ENCODE results near the gene TRIM37. TPM values are rescaled to one million over a fixed set of nuclear protein-coding genes. Genes with fewer than 3 reads are reported as not detected.
A peak's percentile ranks its signal among the peaks of the same experiment; 100 is the strongest.

Gene TRIM37
- total and polyA plus RNA-seq, 4 experiments from 2014 or later: 9.6 to 25.0 (median 15.7) TPM

GRCh38 chr17:59111539-59111938, 4.9 kb upstream of the TRIM37 start:
- Mint-ChIP-seq H3K4me1 (peaks cover 4 to 13% (median 10%) of the 10 kb centered on the region in 4 donors), H3K27ac (no peak overlapping the region), H3K4me3 (no peak overlapping the region), H3K36me3 (peaks cover 8 to 20% of the 10 kb centered on the region in 2 donors), H3K27me3 (no peaks in the 10 kb centered on the region), H3K9me3 (no peaks in the 10 kb centered on the region)
- Histone ChIP-seq H3K27ac (ENCODE audit: low read depth, low read length) (no peak overlapping the region), H3K4me3 (ENCODE audit: low read length in 2 of 2) (no peak overlapping the region), H3K36me3 (ENCODE audit: insufficient read depth, low read length) (peaks cover 5% of the 10 kb centered on the region), H3K9me3 (ENCODE audit: control insufficient read depth in 1 of 2, low read length in 2 of 2) (no peaks in the 10 kb centered on the region), H3K27me3 (ENCODE audit: insufficient read depth, low read length) (no peaks in the 10 kb centered on the region), H3K4me1 (ENCODE audit: insufficient read depth, low read length) (peaks cover 7% of the 10 kb centered on the region)
- no peak for DNase-seq
- intact Hi-C loops (cut with micrococcal nuclease): no loop called here
- CTCF ChIA-PET (ENCODE audit: partially characterized antibody): no interaction called here
- POLR2A ChIA-PET (ENCODE audit: partially characterized antibody): no interaction called here

GRCh38 chr17:59110973-59111372, 4.3 kb upstream of the TRIM37 start:
- H3K27me3 Mint-ChIP-seq: no peaks in the 10 kb centered on the region
- peaks cover 5% of the 10 kb centered on the region for H3K36me3 ChIP-seq (ENCODE audit: insufficient read depth, low read length)
- no peak overlapping the region for H3K4me3 Mint-ChIP-seq
- peak overlapping the region in 2 of 7 donors; percentile 28 to 39 for H3K27ac Mint-ChIP-seq
- no peaks in the 10 kb centered on the region for H3K27me3 ChIP-seq (ENCODE audit: insufficient read depth, low read length)
- peaks cover 5 to 19% (median 13%) of the 10 kb centered on the region in 4 donors for H3K4me1 Mint-ChIP-seq
- CTCF ChIA-PET (ENCODE audit: partially characterized antibody): interaction anchor here (0.7 kb wide), 1 partner anchor 44 kb away, joined by 3 read pairs; the partner anchor contains the start of gene SKA2
- H3K9me3 Mint-ChIP-seq: no peaks in the 10 kb centered on the region
- H3K4me3 ChIP-seq (ENCODE audit: low read length in 2 of 2): no peak overlapping the region
- intact Hi-C loops (cut with micrococcal nuclease): no loop called here
- H3K9me3 ChIP-seq (ENCODE audit: control insufficient read depth in 1 of 2, low read length in 2 of 2): no peaks in the 10 kb centered on the region
- POLR2A ChIA-PET (ENCODE audit: partially characterized antibody): no interaction called here
- no peak overlapping the region for H3K27ac ChIP-seq (ENCODE audit: low read depth, low read length)
- DNase-seq: no peak
- peaks cover 8 to 20% of the 10 kb centered on the region in 2 donors for H3K36me3 Mint-ChIP-seq
- H3K4me1 ChIP-seq (ENCODE audit: insufficient read depth, low read length): peaks cover 7% of the 10 kb centered on the region

DNA sequence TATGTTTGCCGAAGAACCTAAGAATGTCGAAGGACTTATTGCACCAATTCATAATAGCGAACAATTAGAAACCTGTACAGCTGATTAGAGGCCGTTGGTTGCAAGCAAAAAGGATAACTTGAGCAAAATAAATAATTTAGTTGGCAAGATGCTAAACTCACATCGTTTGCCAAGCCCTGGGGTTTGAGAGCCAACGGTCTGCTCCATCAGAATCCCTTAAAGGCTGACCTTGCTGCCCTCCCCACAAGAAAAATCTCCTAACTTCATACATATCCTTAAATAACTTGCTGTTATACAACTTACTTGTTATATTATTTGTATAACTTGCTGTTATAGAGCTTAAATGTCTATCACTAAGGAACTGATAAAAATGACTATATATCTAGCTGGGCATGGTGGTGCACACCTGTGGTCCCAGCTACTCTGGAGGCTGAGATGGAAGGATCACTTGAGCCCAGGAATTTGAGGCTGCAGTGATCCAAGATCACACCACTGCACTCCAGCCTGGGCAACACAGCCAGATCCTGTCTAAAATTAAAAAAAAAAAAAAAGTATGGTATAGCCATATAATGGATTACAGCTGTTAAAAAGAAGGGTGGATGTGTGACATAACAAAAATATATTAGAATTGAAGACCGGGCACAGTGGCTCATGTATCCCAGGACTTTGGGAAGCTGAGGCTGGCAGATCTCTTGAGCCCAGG, 1.9 kb upstream of the TRIM37 start:
- H3K36me3 ChIP-seq (ENCODE audit: insufficient read depth, low read length): peaks cover 5% of the 10 kb centered on the region
- no peaks in the 10 kb centered on the region for H3K27me3 ChIP-seq (ENCODE audit: insufficient read depth, low read length)
- H3K4me1 ChIP-seq (ENCODE audit: insufficient read depth, low read length): peaks cover 29% of the 10 kb centered on the region
- peaks cover 19 to 41% (median 31%) of the 10 kb centered on the region in 4 donors for H3K4me1 Mint-ChIP-seq
- H3K4me3 ChIP-seq (ENCODE audit: low read length in 2 of 2): no peak overlapping the region
- intact Hi-C loops (cut with micrococcal nuclease): loop anchor here (5.0 kb wide), 3 partner anchors 114 to 1851 kb away; partner anchors contain the start of genes GDPD1, MRPS23 and MSI2
- ChIA-PET POLR2A (ENCODE audit: partially characterized antibody) (interaction anchor here (1.0 kb wide), 1 partner anchor 43 kb away, joined by 3 read pairs; no protein-coding TSS in a partner anchor), CTCF (ENCODE audit: partially characterized antibody) (interaction anchor here (1.0 kb wide), 1 partner anchor 31 kb away, joined by 3 read pairs; no protein-coding TSS in a partner anchor)
- H3K27ac Mint-ChIP-seq: peak overlapping the region in 3 of 7 donors; percentile 35 to 50 (median 47)
- H3K9me3 Mint-ChIP-seq: no peaks in the 10 kb centered on the region
- H3K36me3 Mint-ChIP-seq: peaks cover 8 to 18% of the 10 kb centered on the region in 2 donors
- DNase-seq: no peak
- H3K4me3 Mint-ChIP-seq: no peak overlapping the region
- H3K27ac ChIP-seq (ENCODE audit: low read depth, low read length): no peak overlapping the region
- no peaks in the 10 kb centered on the region for H3K27me3 Mint-ChIP-seq
- no peaks in the 10 kb centered on the region for H3K9me3 ChIP-seq (ENCODE audit: control insufficient read depth in 1 of 2, low read length in 2 of 2)

DNA sequence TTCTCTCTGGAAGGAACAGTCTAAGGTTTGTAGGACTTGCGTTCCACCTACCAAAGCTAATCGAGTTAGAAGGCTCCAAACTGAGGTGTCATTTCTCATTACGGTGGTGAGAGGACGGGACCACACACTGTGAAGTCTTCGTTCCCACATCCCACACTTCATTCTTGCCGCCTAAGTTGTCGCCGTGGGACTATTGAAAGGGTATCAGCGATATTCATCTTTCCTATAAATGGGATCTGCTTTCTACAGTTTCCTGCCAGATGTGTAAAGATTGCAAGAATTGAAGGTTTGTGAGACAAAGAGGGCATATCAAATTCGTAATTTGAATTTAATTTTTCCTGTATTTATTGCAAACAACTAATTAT, 608 bp upstream of the TRIM37 start:
- Mint-ChIP-seq H3K27me3 (no peaks in the 10 kb centered on the region), H3K4me1 (peaks cover 21 to 42% (median 33%) of the 10 kb centered on the region in 4 donors), H3K36me3 (peaks cover 8 to 21% of the 10 kb centered on the region in 2 donors), H3K9me3 (no peaks in the 10 kb centered on the region), H3K27ac (peak overlapping the region; percentile 60 to 97 (median 90)), H3K4me3 (peak overlapping the region; percentile 90 to 96 (median 92))
- ChIA-PET POLR2A (ENCODE audit: partially characterized antibody) (interaction anchor here (0.8 to 2.3 kb wide), 17 partner anchors 10 to 1570 kb away, joined by 3 to 28 read pairs (median 4); partner anchors contain the start of genes BCAS3, CLTC, GDPD1 and MTMR4), CTCF (ENCODE audit: partially characterized antibody) (interaction anchor here (1.0 to 1.7 kb wide), 4 partner anchors 47 to 588 kb away, joined by 3 to 11 read pairs (median 4); partner anchors contain the start of gene SMG8)
- H3K9me3 ChIP-seq (ENCODE audit: control insufficient read depth in 1 of 2, low read length in 2 of 2): no peaks in the 10 kb centered on the region
- peaks cover 29% of the 10 kb centered on the region for H3K4me1 ChIP-seq (ENCODE audit: insufficient read depth, low read length)
- H3K36me3 ChIP-seq (ENCODE audit: insufficient read depth, low read length): peaks cover 5% of the 10 kb centered on the region
- H3K4me3 ChIP-seq (ENCODE audit: low read length in 2 of 2): peak overlapping the region; percentile 52 to 71
- intact Hi-C loops (cut with micrococcal nuclease): loop anchor here (1.0 to 5.0 kb wide), 4 partner anchors 115 to 1850 kb away; partner anchors contain the start of genes GDPD1, MRPS23 and MSI2
- H3K27me3 ChIP-seq (ENCODE audit: insufficient read depth, low read length): no peaks in the 10 kb centered on the region
- H3K27ac ChIP-seq (ENCODE audit: low read depth, low read length): peak overlapping the region; percentile 16
- DNase-seq: no peak

DNA sequence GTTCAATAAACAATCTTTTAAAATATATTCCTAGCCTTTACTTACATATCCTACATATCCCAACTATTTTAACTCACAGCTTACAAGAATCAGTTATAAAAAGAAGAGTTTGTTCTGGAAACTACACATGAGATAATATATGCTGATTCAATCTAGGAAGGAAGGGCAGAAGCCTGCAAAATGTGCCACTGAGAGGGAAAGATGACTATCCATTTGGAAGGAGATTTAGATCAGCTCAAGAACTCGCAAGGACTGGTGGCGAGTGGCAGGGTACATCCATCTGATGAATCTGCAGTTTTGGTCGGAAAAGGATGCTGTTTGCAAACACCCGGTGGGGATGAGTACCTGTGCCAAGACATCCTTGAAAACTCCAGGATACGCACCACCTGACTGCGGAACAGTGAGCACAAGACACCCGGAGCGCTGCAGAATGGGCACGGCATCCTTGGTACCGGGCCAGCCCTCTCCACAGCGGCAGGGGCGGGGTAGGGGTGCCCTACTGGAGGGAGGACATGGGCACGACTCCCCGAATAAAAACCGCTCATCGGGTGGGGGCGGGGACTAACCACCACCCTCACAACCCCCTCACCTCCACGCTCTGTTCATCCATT, 723 bp downstream of the TRIM37 start:
- H3K9me3 ChIP-seq (ENCODE audit: control insufficient read depth in 1 of 2, low read length in 2 of 2): no peaks in the 10 kb centered on the region
- peak; percentile 73 to 88 (median 80) for DNase-seq
- CTCF ChIA-PET (ENCODE audit: partially characterized antibody): interaction anchor here (1.0 to 1.7 kb wide), 3 partner anchors 48 to 587 kb away, joined by 3 to 11 read pairs (median 3); partner anchors contain the start of gene SMG8
- Mint-ChIP-seq H3K4me1 (peaks cover 28 to 51% (median 37%) of the 10 kb centered on the region in 4 donors), H3K27me3 (no peaks in the 10 kb centered on the region), H3K4me3 (peak overlapping the region; percentile 90 to 96 (median 92)), H3K27ac (peak overlapping the region; percentile 90 to 97 (median 95)), H3K36me3 (peaks cover 0 to 19% of the 10 kb centered on the region in 2 donors), H3K9me3 (no peaks in the 10 kb centered on the region)
- peak overlapping the region; percentile 81 for H3K27ac ChIP-seq (ENCODE audit: low read depth, low read length)
- H3K27me3 ChIP-seq (ENCODE audit: insufficient read depth, low read length): no peaks in the 10 kb centered on the region
- no peaks in the 10 kb centered on the region for H3K36me3 ChIP-seq (ENCODE audit: insufficient read depth, low read length)
- intact Hi-C loops (cut with micrococcal nuclease): loop anchor here (1.0 to 5.0 kb wide), 5 partner anchors 49 to 1849 kb away; partner anchors contain the start of genes GDPD1, MRPS23, MSI2 and PRR11
- H3K4me1 ChIP-seq (ENCODE audit: insufficient read depth, low read length): peaks cover 29% of the 10 kb centered on the region
- POLR2A ChIA-PET (ENCODE audit: partially characterized antibody): interaction anchor here (0.5 to 2.3 kb wide), 17 partner anchors 12 to 1572 kb away, joined by 3 to 28 read pairs (median 4); partner anchors contain the start of genes BCAS3, CLTC, GDPD1 and MTMR4
- H3K4me3 ChIP-seq (ENCODE audit: low read length in 2 of 2): peak overlapping the region; percentile 67 to 71

GRCh38 chr17:59101178-59101577, 5.5 kb downstream of the TRIM37 start:
- Histone ChIP-seq H3K27ac (ENCODE audit: low read depth, low read length) (no peak overlapping the region), H3K4me3 (ENCODE audit: low read length in 2 of 2) (no peak overlapping the region), H3K36me3 (ENCODE audit: insufficient read depth, low read length) (no peaks in the 10 kb centered on the region), H3K4me1 (ENCODE audit: insufficient read depth, low read length) (peaks cover 22% of the 10 kb centered on the region), H3K9me3 (ENCODE audit: control insufficient read depth in 1 of 2, low read length in 2 of 2) (no peaks in the 10 kb centered on the region), H3K27me3 (ENCODE audit: insufficient read depth, low read length) (no peaks in the 10 kb centered on the region)
- no peak for DNase-seq
- no peak overlapping the region for H3K27ac Mint-ChIP-seq
- peaks cover 23 to 37% (median 31%) of the 10 kb centered on the region in 4 donors for H3K4me1 Mint-ChIP-seq
- intact Hi-C loops (cut with micrococcal nuclease): no loop called here
- ChIA-PET POLR2A (ENCODE audit: partially characterized antibody) (no interaction called here), CTCF (ENCODE audit: partially characterized antibody) (no interaction called here)
- H3K27me3 Mint-ChIP-seq: no peaks in the 10 kb centered on the region
- peaks cover 20 to 32% of the 10 kb centered on the region in 2 donors for H3K36me3 Mint-ChIP-seq
- no peaks in the 10 kb centered on the region for H3K9me3 Mint-ChIP-seq
- H3K4me3 Mint-ChIP-seq: no peak overlapping the region

DNA sequence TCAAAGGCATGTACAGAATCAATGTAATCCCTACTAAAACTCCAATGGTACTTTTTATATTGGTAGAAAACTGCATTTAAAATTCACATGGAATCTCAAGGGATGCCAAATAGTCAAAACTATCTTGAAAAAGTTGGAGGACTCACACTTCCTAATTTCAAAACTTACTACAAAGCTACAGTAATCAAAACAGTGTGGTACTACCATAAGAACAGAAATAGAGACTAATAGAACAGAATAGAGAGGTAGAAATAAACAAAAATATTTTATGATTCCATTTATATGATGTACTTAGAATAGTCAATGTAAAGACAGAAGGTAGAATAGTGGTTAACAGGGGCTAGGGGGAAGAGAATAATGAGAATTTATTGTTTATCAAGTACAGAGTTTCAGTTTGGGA, 8.8 kb downstream of the TRIM37 start:
- POLR2A ChIA-PET (ENCODE audit: partially characterized antibody): no interaction called here
- DNase-seq: no peak
- Histone ChIP-seq H3K4me3 (ENCODE audit: low read length in 2 of 2) (no peak overlapping the region), H3K9me3 (ENCODE audit: control insufficient read depth in 1 of 2, low read length in 2 of 2) (no peaks in the 10 kb centered on the region), H3K27ac (ENCODE audit: low read depth, low read length) (no peak overlapping the region), H3K4me1 (ENCODE audit: insufficient read depth, low read length) (no peaks in the 10 kb centered on the region), H3K27me3 (ENCODE audit: insufficient read depth, low read length) (no peaks in the 10 kb centered on the region), H3K36me3 (ENCODE audit: insufficient read depth, low read length) (no peaks in the 10 kb centered on the region)
- CTCF ChIA-PET (ENCODE audit: partially characterized antibody): no interaction called here
- no peaks in the 10 kb centered on the region for H3K9me3 Mint-ChIP-seq
- peaks cover 15 to 19% (median 17%) of the 10 kb centered on the region in 4 donors for H3K4me1 Mint-ChIP-seq
- no peaks in the 10 kb centered on the region for H3K27me3 Mint-ChIP-seq
- H3K4me3 Mint-ChIP-seq: no peak overlapping the region
- H3K36me3 Mint-ChIP-seq: peaks cover 20 to 34% of the 10 kb centered on the region in 2 donors
- intact Hi-C loops (cut with micrococcal nuclease): no loop called here
- H3K27ac Mint-ChIP-seq: peak overlapping the region in 1 of 7 donors; percentile 14
